Measurements from ENCODE around the gene TYSND1. TPM values are rescaled to one million over a fixed set of nuclear protein-coding genes. Genes with fewer than 3 reads are reported as not detected.
A peak's percentile ranks its signal among the peaks of the same experiment; 100 is the strongest.
"Not testable (repeated sequence)": the region's sequence is repeated elsewhere in the genome, so short reads cannot be mapped to it uniquely, and the experiment has no call there.

The TYSND1 gene
- total RNA-seq, 1 donor from 2014 or later, result 13.8 TPM

DNA sequence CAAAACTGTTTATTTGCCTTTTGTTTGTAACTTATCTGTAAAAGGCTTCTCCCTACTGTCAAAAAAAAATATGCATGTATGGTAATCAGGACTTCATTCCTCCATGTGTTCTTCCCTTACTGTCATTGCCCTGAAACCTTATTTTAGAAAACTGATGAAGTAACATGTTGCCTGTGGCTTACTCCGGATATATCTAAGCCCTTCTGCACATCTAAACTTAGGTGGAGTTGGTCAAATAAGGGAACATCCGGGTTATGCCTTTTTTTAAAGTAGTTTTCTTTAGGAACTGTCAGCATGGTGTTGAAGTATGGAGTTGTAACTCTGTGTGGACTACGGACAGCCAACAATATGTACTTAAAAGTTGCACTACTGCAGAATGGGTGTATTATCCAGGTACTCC lies 17.7 kb upstream of the TYSND1 start:
- Mint-ChIP-seq H3K36me3 (ENCODE audit: unreplicated experiment) (peaks cover 24% of the 10 kb centered on the region), H3K9me3 (ENCODE audit: unreplicated experiment) (no peaks in the 10 kb centered on the region), H3K27ac (ENCODE audit: unreplicated experiment) (no peak overlapping the region), H3K4me1 (ENCODE audit: unreplicated experiment) (peaks cover 52% of the 10 kb centered on the region), H3K27me3 (ENCODE audit: unreplicated experiment) (no peaks in the 10 kb centered on the region), H3K4me3 (ENCODE audit: unreplicated experiment) (no peak overlapping the region)
- TF ChIP-seq, protein P1, sequence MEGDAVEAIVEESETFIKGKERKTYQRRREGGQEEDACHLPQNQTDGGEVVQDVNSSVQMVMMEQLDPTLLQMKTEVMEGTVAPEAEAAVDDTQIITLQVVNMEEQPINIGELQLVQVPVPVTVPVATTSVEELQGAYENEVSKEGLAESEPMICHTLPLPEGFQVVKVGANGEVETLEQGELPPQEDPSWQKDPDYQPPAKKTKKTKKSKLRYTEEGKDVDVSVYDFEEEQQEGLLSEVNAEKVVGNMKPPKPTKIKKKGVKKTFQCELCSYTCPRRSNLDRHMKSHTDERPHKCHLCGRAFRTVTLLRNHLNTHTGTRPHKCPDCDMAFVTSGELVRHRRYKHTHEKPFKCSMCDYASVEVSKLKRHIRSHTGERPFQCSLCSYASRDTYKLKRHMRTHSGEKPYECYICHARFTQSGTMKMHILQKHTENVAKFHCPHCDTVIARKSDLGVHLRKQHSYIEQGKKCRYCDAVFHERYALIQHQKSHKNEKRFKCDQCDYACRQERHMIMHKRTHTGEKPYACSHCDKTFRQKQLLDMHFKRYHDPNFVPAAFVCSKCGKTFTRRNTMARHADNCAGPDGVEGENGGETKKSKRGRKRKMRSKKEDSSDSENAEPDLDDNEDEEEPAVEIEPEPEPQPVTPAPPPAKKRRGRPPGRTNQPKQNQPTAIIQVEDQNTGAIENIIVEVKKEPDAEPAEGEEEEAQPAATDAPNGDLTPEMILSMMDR (IDR thresholded peaks at IDR 0.05), result no peak
- DNase-seq (ENCODE audit: extremely low spot score, unreplicated experiment), result no peak

DNA sequence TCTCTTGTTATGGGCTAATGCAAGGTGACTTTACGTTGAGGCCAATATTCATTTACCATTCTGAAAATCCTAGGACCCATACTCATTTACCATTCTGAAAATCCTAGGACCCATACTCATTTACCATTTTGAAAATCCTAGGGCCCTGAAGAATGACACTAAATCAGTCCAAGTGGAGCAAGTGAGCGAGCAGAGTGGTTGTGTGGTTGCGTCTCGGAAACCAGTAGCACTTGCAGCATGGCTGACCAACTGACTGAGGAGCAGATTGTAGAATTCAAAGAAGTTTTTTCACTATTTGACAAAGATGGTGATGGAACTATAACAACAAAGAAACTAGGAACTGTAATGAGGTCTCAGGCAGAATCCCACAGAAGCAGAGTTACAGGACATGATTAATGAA lies 16.9 kb upstream of the TYSND1 start:
- Mint-ChIP-seq H3K4me3 (ENCODE audit: unreplicated experiment) (no peak overlapping the region), H3K27me3 (ENCODE audit: unreplicated experiment) (no peaks in the 10 kb centered on the region), H3K27ac (ENCODE audit: unreplicated experiment) (no peak overlapping the region), H3K36me3 (ENCODE audit: unreplicated experiment) (peaks cover 27% of the 10 kb centered on the region), H3K4me1 (ENCODE audit: unreplicated experiment) (peaks cover 45% of the 10 kb centered on the region), H3K9me3 (ENCODE audit: unreplicated experiment) (no peaks in the 10 kb centered on the region)
- TF ChIP-seq, protein P1 (IDR thresholded peaks at IDR 0.05), result no peak
- no peak for DNase-seq (ENCODE audit: extremely low spot score, unreplicated experiment)

DNA sequence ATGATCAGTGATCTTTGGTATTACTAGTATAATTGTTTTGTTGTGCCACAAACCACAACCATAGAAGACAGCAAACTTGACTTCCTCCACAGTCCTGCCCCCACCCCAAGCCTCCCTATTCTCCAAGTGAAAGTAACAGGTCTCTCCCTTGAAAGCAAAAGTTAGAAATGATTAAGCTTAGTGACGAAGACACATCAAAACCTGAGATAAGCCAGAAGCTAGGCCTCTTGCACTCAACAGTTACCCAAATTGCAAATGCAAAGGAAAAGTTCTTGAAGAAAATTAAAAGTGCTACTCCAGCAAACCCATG lies 16.3 kb upstream of the TYSND1 start:
- no peak overlapping the region for H3K4me3 Mint-ChIP-seq (ENCODE audit: unreplicated experiment)

DNA sequence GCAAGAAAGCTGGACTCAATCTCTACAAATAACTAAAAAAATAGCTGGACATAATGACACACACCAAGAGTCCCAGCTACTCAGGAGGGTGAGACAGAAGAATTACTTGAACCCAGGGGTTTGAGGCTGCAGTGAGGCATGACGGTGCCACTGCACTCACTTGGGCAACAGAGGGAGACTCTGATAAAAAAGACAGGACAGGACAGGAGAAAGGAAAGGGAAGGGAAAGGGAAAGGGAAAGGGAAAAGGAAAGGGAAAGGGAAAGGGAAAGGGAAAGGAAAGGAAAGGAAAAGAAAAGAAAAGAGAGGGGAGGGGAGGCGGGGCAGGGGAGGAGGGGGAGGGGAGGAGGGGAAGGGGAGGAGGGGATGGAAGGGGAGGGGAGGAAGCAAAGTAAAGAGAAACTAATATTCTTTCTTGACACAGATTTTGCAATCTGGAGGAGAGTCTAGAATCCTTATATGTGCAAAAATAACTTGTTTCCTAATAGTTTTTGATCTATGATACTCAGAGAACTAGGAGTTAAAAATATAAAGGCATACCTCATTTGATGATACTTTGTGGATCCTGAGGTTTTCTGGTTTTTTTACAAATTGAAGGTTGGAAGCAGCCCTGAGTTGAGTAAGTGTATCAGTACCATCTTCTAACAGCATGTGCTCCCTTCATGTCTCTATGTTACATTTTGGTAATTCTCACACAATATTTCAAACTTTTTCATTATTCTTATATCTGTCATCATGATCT lies 15.8 kb upstream of the TYSND1 start:
- Mint-ChIP-seq H3K36me3 (ENCODE audit: unreplicated experiment) (peaks cover 36% of the 10 kb centered on the region), H3K27me3 (ENCODE audit: unreplicated experiment) (no peaks in the 10 kb centered on the region), H3K4me3 (ENCODE audit: unreplicated experiment) (no peak overlapping the region), H3K27ac (ENCODE audit: unreplicated experiment) (peak overlapping the region; percentile 79), H3K9me3 (ENCODE audit: unreplicated experiment) (no peaks in the 10 kb centered on the region), H3K4me1 (ENCODE audit: unreplicated experiment) (peaks cover 36% of the 10 kb centered on the region)
- TF ChIP-seq, protein P1 (IDR thresholded peaks at IDR 0.05), result no peak
- DNase-seq (ENCODE audit: extremely low spot score, unreplicated experiment), result no peak

More for the DNA sequence above, 16.3 kb upstream of the TYSND1 start:
- H3K27me3 Mint-ChIP-seq (ENCODE audit: unreplicated experiment), result no peaks in the 10 kb centered on the region
- H3K4me1 Mint-ChIP-seq (ENCODE audit: unreplicated experiment), result peaks cover 39% of the 10 kb centered on the region
- TF ChIP-seq, protein P1 (IDR thresholded peaks at IDR 0.05), result no peak
- peak overlapping the region; percentile 19 for H3K27ac Mint-ChIP-seq (ENCODE audit: unreplicated experiment)
- H3K9me3 Mint-ChIP-seq (ENCODE audit: unreplicated experiment), result no peaks in the 10 kb centered on the region
- no peak for DNase-seq (ENCODE audit: extremely low spot score, unreplicated experiment)
- peaks cover 31% of the 10 kb centered on the region for H3K36me3 Mint-ChIP-seq (ENCODE audit: unreplicated experiment)

DNA sequence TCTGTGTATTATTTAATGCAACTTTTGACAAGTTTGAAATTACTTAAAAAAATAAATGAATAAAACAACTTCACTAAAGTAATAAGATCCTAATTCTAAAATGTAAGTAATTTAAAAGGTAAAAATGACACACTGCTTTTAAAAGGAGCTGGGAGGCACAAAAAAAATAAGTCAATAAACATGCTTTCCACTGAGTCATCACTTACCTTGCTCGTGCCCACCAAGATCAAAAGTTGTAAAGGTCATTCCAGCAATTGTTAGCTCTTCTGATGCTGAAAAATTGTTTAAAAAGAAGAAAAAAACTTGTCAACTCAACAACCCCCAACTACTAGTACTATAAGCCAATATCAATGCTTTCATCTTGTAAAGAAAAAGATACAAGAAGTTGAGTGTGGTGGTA lies 14.3 kb upstream of the TYSND1 start:
- no peaks in the 10 kb centered on the region for H3K9me3 Mint-ChIP-seq (ENCODE audit: unreplicated experiment)
- no peaks in the 10 kb centered on the region for H3K27me3 Mint-ChIP-seq (ENCODE audit: unreplicated experiment)
- H3K4me3 Mint-ChIP-seq (ENCODE audit: unreplicated experiment), result no peak overlapping the region
- no peak for DNase-seq (ENCODE audit: extremely low spot score, unreplicated experiment)
- H3K27ac Mint-ChIP-seq (ENCODE audit: unreplicated experiment), result peak overlapping the region; percentile 66
- TF ChIP-seq, protein P1 (IDR thresholded peaks at IDR 0.05), result no peak
- H3K36me3 Mint-ChIP-seq (ENCODE audit: unreplicated experiment), result peaks cover 44% of the 10 kb centered on the region
- peaks cover 26% of the 10 kb centered on the region for H3K4me1 Mint-ChIP-seq (ENCODE audit: unreplicated experiment)

DNA sequence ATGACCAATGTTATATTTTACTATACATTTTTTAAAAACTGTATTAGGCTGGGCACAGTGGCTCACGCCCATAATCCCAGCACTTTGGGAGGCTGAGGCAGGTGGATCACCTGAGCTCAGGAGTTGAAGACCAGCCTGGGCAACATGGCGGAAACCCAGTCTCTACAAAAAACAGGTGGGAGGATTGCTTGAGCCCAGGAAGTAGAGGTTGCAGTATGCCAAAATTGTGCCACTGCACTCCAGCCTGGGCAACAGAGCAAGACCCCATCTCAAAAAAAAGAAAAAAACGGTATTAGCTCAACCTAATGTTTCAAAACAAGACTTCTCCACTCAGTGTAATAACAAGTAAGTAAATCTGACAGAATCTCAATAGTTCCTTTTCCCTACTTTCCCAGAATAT lies 12.9 kb upstream of the TYSND1 start:
- not testable (repeated sequence) for H3K27me3 Mint-ChIP-seq (ENCODE audit: unreplicated experiment); H3K27ac Mint-ChIP-seq (ENCODE audit: unreplicated experiment); H3K4me3 Mint-ChIP-seq (ENCODE audit: unreplicated experiment); H3K9me3 Mint-ChIP-seq (ENCODE audit: unreplicated experiment); DNase-seq (ENCODE audit: extremely low spot score, unreplicated experiment)
- Mint-ChIP-seq H3K36me3 (ENCODE audit: unreplicated experiment) (peaks cover 49% of the 10 kb centered on the region), H3K4me1 (ENCODE audit: unreplicated experiment) (peaks cover 22% of the 10 kb centered on the region)
